ENCODE results near the gene ASB4. TPM values are rescaled to one million over a fixed set of nuclear protein-coding genes. Genes with fewer than 3 reads are reported as not detected.
"Not testable (repeated sequence)": the region's sequence is repeated elsewhere in the genome, so short reads cannot be mapped to it uniquely, and the experiment has no call there.

Gene ASB4
- total RNA-seq, result 0.29 TPM
- long read RNA-seq, result 0 reads

DNA sequence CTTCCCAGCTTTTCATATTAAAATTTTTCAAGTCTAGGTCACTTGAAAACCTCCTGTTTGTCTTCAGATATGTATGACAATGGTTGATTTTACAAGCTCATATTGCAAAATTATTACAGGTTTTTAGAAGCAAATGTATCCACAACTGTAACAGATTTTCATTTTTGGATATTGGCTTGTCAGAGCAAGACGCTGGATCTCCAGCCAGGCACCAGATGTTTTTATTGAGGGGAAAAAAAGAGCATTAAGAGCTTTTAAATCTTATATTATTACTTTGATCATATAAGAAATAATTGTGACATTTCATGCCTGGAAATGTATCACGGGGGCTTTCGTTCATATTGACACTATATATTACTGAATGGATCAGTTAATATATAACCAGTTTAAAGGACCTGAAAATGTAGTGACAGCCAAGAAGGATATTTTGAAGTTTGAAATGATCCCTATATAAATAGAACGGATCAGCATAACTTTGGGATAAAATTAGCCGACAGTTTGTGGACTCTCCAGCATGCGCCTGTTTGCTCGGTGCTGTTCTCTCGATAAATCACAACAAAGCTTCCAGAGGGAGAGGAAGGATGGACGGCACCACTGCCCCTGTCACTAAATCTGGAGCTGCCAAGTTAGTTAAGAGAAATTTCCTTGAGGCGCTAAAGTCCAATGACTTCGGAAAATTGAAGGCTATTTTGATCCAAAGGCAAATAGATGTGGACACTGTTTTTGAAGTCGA lies at the start of gene ASB4:
Gene ASB4, plus strand, starts transcription at position 553 of the 733 bp plus-strand sequence. Its CDS starts 29 bp downstream, at position 582.
- no peak for DNase-seq (ENCODE audit: low spot score)

GRCh38 chr7:95436407-95436806 lies 49.3 kb upstream of the ASB4 start:
- DNase-seq (ENCODE audit: low spot score), result no peak

GRCh38 chr7:95440394-95441038 lies 45.2 kb upstream of the ASB4 start:
- DNase-seq (ENCODE audit: low spot score), result no peak

- DNase-seq (ENCODE audit: low spot score), result no peak
Observed at GRCh38 chr7:95441042-95441823, 44.5 kb upstream of the ASB4 start.

DNA sequence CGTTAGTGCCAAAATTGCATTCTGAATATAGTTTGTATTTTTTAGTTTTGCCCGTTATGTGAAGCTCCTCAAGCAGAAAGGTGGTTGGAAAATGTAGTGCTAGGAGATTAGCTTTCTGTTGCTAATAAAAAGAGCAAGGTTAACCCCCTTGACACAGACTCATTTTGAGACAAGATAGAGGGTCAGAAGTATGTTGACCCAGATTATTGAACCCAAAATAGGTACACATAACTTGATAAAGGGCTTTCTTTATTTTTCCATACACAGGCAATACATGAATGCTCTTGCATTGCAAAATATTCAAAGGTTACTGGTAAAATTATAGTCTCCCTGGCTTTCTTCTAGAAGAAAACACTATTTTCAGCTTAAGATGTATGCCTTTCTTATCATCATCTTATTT lies 40.9 kb upstream of the ASB4 start:
- no peak for DNase-seq (ENCODE audit: low spot score)

GRCh38 chr7:95446618-95447017 lies 39.1 kb upstream of the ASB4 start:
- no peak for DNase-seq (ENCODE audit: low spot score)

DNA sequence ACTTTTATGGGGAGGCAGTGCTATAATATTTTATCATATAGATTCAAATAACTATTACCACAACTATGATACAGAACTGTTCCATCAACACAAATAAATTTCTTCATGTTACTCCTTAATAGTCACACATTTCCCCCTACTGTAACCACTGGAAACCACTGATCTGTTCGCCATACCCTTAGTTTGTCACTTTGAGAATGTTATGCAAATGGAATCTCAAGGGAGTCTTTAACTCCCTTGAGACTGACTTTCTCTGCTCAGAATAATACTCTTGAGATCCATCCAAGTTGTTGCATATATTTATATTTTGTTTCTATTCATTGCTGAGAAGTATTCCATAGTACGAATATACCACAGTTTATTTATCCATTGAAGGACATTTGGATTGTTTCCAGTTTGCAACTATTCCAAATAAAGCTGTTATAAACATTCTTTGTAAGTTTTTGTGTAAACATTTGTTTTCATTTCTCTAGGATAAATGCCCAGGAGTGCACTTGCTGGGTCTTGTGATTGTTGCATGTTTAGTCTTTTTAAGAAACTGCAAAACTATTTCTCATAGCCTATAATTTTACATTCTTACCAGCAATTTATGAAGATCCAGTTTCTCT lies 31.2 kb upstream of the ASB4 start:
- DNase-seq (ENCODE audit: low spot score), result no peak

DNA sequence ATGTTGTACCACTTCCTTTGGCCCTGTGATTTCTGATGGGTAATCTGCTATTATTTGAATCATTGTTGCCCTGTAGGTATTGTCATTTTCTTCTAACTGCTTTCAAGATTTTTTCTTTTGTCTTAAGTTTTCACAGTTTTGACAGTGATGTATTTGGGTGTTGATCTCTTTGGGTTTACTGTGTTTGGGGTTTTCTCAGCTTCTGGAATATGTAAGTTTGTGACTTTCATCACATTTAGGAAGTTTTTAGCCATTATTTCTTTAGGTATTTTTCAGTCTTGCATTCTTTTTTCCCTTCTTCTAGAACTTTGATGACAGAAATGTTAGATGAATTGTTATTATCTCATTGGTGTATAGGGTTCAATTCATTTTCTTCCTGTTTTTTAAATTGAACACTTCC lies 27.8 kb upstream of the ASB4 start:
- DNase-seq (ENCODE audit: low spot score), result no peak

- DNase-seq (ENCODE audit: low spot score), result not testable (repeated sequence)
Observed at GRCh38 chr7:95460653-95461052, 25.1 kb upstream of the ASB4 start.

- no peak for DNase-seq (ENCODE audit: low spot score)
Observed at GRCh38 chr7:95467912-95468607, 17.7 kb upstream of the ASB4 start.

- DNase-seq (ENCODE audit: low spot score), result no peak
Observed at GRCh38 chr7:95469187-95469586, 16.6 kb upstream of the ASB4 start.

GRCh38 chr7:95469848-95470247 lies 15.9 kb upstream of the ASB4 start:
- no peak for DNase-seq (ENCODE audit: low spot score)

DNA sequence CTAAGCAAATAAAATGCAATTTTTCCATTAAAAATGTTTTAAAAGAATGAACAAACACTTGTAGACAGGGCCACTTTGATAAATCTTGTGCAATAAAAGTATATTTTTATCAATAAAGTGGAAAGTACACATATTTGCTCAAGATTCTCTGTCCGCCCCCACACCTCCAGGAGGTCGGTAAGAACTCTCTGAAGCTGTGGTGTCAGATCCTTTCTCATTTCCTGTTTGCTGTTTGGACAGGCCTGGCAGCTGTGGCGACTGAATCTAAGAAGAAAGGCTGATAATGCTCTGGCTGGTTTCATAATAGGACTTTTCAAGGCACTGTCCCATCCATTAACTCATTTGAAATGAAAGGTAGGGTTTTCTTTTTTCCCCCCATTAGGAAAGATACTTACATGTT lies 15.3 kb upstream of the ASB4 start:
- no peak for DNase-seq (ENCODE audit: low spot score)

DNA sequence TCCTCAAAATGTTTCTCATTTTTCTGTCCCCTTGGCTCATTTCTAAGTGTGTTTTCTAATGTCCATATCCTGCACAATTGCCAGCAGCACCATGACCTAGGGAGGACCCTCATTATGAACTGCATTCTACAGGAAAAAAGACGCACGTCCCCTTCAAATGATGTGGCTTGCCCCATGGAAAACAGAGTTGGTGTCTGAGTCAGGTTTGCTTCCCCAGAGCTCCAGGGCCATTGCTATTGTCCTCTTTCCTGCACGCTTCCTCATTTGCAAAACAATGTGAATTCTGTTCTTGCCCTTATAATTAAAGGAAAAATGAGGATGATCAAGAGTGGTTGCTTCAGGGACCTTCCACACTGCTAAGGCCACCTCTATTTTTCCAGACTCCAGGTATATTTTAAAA lies 14.7 kb upstream of the ASB4 start:
- DNase-seq (ENCODE audit: low spot score), result no peak

- DNase-seq (ENCODE audit: low spot score), result no peak
Observed at GRCh38 chr7:95472581-95473161, 13.1 kb upstream of the ASB4 start.

DNA sequence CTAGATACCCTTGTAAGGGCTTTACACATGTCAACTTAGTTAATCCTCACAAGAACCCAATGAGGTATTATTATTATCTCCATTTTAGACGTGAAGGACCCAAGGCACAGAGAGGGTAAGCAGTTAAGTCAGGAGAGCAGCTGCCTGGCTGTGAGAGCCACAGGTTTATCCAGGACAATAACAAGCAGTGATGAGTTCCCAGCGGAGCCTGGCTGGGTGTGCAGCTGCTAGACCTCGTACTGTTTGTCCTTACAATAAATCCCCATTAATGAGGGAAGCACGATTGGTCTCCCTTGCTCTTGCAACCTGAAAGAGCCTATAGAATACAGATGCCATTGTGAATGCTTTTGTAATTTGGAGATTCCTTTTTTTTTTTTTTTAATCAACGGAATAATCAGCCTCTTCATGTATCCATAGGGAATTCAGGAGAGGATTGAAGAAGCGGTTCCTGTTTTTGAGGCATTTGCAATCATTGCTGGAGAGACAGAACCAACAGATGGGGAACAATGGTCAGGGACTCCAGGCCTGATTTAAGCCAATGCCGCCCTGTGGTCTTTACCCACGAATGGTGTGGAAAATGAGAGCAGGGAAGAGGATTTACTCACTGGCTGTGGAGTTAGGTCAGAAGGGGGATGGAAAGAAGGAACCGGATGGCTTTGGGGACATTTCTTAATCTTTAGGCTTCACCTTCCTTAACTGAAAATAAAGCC lies 12.3 kb upstream of the ASB4 start:
- no peak for DNase-seq (ENCODE audit: low spot score)

GRCh38 chr7:95476072-95476847 lies 9.5 kb upstream of the ASB4 start:
- no peak for DNase-seq (ENCODE audit: low spot score)

- DNase-seq (ENCODE audit: low spot score), result no peak
Observed at GRCh38 chr7:95476904-95477594, 8.7 kb upstream of the ASB4 start.

Measured in mesenteric fat pad (tissue), 1 donor.